SIG-M5 treated with dmso at 0.1 percent for 504 hours (cell line): ENCODE results near the gene EML6.
A peak's percentile ranks its signal among the peaks of the same experiment; 100 is the strongest.

Experiments used
- DNase-seq: peaks from one replicate; lab custom pipeline; 2025; ENCODE audit not compliant: unreplicated experiment; lab: John Stamatoyannopoulos, UW

Gene EML6

GRCh38 chr2:54797307-54797706 is 73.8 kb downstream of the EML6 start:
- no peak for DNase-seq

DNA sequence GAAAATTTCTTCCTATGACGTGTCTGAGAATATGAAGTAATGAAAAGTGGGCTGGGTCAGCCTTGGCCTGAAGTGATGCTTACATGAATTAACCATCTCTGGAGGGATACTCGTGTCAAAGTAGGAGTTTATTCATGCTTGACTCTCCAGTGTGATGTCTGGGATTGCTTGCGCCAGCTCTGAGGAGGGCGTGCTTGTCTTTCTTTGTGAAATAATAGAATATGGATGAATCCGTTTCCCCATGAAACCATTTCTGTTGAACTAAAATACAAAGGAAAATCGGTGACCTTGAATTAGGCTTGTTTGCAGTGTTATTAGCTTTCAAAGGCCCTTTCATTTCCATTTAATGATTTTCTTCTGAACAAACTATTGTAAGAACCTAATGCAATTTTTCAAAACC is 77.9 kb downstream of the EML6 start:
- DNase-seq = no peak

GRCh38 chr2:54803783-54804751 is 80.6 kb downstream of the EML6 start:
- DNase-seq = no peak

DNA sequence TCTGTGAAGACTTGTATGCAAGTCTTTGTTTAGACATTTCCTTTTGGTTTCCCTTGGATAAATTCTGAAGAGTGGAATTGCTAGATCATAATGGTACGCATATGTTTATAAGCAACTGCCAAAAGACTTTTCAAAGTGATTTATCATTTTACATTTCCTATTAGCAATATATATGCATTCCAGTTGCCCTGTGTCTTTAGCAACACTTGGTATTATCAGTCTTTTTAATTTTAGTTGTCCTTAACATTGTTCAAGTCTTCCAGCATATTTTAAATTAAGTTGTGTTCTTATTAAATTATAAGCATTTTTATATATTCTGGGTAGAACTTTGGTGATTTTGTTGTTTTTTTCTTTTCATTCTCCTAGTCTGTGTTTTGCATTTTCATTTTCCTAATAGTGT is 81.8 kb downstream of the EML6 start:
- no peak for DNase-seq

DNA sequence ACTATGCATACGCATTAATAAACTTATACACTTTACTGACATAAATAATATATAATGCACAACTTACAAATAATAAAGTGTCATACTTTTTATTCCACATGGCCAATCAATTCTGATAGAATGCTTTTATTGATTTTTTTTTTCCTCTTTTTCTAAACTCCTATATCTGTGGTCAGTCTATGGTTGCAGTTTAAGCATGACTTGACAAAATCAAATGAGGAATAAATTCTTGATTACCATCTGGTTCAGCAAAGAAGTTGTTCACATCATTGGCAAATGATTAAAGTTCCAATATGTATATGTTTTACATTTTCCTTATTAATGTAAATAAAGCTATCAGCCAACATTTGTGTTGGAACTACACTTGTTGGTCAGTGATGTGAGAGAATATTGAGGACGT is 83.5 kb downstream of the EML6 start:
- no peak for DNase-seq

GRCh38 chr2:54808661-54809060 is 85.2 kb downstream of the EML6 start:
- no peak for DNase-seq

GRCh38 chr2:54809819-54810218 is 86.4 kb downstream of the EML6 start:
- no peak for DNase-seq

GRCh38 chr2:54810246-54810645 is 86.8 kb downstream of the EML6 start:
- DNase-seq = no peak

DNA sequence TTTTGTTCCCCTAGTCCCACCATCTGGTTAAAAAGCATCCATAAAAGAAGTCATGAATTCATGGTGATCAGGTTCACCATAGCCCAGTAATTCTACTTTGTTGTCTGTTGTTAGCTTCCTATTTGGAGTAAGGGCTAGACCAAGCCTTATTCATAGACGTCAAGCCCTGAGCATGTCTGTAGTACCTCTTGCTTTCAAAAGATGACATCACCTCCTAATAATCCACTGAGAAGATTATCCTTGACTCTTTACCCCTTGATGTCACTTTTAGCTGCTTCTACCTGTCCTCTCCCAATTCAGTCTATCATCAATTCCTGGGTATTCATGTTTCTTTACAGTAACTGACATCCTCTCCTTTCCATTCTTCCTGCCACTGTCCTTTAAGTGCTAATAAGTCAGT is 90.1 kb downstream of the EML6 start:
- DNase-seq = no peak

DNA sequence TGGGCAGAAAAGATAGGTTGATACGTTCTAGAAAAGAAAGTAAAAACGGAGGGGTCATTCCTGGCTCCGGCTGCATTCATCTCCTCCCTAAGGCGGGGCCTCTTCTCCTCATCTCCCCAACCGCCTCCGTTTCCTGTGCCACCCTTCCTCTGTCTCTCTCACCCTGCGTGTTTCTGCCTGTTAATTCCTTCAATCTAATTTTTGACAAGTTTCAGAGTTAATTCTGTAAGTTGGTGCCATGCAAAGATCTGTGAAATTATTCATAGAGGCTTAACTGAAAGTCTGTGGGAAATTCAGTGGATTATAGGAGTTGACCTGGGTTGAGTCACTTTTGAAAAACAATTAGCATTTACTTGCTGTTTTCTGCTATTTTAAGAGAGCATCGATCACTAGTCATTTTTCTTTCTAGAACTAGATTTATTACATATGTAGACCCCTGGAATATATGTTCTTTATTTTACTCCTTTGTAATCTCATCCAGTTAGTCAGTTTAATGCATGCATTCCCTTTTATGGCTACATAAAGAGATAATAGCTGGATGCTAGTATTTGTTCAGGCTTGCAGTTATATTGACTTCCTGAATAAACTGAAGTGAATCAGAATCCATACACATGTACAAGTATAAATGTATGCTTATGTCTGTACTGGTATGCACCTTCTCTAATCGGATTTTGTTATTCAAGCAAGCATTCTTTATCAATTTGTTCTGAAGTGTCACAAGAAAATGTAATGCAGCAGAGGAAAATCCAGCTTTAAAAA is 91.1 kb downstream of the EML6 start:
- DNase-seq = no peak

DNA sequence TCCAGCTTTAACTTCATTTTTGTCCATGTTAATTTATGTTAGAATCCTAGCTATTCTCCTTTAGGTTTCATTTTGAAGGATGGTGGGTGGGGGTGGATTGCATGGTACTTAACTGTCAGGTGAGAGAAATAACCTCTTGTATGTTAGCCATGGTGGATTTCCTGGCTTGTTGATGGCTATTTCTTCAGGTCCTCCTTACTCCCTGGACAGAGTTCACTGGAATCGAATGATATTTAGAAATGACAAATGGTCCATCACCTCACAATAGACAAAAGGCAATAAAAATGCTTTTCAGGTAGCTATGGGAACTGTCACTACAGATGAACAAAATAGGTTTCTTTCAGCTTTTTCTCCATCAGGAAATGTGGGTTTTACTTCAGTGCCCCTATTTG is 91.7 kb downstream of the EML6 start:
- no peak for DNase-seq

- DNase-seq = no peak
Observed at GRCh38 chr2:54818226-54818625, 94.8 kb downstream of the EML6 start.

DNA sequence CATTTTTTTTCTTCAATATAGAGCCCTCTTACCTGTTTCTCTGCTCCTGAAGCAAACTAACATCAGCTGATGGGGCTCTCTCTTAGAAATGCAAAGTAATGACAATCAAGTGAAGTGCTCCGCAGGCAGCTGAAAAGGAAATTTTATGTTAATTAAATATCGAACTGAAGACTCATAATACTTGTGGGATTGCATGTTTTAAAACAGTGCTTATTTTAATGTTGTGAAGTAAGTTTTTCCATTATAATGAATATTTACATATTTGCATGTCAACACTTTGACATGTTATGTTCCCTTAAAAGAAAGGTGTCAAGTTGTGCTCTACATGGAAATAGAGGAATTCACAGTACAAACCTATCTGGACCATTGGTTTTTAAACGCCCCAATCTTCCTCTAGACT is 97.1 kb downstream of the EML6 start:
- DNase-seq = no peak

DNA sequence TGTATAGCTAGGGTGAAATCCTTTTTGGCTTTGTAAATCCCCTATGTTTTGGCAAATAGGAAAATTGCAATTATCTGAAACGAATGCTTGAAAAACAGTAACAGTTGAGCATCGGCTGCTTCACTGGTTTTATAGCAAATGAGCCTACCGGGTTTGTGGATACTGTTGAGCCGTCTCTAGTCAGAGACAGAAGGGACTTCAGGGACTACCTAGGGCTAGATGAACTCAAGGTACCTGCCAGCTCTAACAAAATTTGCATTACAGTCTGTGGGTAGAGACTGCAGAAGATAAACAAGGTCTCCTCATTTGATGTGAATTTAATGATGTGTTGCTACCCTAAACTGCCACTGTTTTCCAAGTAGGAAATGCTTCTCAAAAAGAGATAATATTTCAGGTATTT is 101.1 kb downstream of the EML6 start:
- DNase-seq = no peak

- DNase-seq = no peak
Observed at GRCh38 chr2:54830546-54830945, 107.1 kb downstream of the EML6 start.

GRCh38 chr2:54831480-54831879 is 108.0 kb downstream of the EML6 start:
- no peak for DNase-seq

DNA sequence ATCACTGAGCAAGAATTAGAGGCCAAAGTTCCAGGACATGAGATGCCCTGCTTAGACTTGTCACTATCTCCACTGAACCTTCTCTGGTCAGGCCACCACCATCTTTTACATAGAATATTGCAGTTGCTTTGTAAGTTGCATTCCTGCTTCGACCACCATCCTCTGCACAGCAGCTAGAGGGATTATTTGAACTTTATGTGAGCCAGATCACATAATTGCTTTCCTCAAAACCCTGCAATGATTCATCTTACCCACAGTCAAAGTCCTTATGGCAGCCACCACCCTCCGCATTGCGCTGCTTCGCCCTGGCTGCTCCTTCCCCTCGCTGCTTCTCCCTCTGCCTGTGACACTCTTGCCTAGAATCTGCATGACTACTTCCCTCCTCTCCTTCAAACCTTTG is 111.3 kb downstream of the EML6 start:
- DNase-seq = no peak

- no peak for DNase-seq
Observed at GRCh38 chr2:54836477-54836876, 113.0 kb downstream of the EML6 start.

DNA sequence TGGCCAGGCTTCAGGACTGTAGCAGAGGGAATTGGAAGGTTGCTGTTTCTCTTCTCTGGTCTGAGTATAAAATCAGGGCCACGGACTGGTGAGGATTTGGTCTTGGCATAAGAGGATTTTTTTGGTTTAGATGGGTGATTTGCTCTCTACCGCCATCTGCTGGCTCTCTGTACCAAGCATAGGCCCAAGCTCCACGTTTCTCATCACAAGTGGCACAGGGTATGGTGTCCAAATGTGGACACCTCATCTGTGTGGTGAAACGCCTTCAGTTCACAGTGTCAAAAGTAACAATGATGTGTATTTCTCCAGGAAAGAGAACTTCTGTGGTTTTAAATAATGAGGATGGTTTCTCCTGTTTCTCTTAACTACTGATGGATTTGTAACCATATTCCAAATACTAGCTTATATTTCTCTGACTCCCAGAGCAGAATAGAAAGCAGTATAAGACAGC is 115.1 kb downstream of the EML6 start:
- DNase-seq = peak; percentile 44

- DNase-seq = no peak
Observed at GRCh38 chr2:54839461-54840255, 116.2 kb downstream of the EML6 start.
